HG02588 (cell line): Measurements from ENCODE around the gene AGBL4.
"Not testable (repeated sequence)": the region's sequence is repeated elsewhere in the genome, so short reads cannot be mapped to it uniquely, and the experiment has no call there.

Source experiments
- ATAC-seq: cut with Tn5 transposase; IDR thresholded peaks from one replicate; pipeline ENCODE4 v1.9.1; 2021; ENCODE audit warnings: mild to moderate bottlenecking, moderate library complexity; ENCODE audit not compliant: unreplicated experiment

The AGBL4 gene

DNA sequence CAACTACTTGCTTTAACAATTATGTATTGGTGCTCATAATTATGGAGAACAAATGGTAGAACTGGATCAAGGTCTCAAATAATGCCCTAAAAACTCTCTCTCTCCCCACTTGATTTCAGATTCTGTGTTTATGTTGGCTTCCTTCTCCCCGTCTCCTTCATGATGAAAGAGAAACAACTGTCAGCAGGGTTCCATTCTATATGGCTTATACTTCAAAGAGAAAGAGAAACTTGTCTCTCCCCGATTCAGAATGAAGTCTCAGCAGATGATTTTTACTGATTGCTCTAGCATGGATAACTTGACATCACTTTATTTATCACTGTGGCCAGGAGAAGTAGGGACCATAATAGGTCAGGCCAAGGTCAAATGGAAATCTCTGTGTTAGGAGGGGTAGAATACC is 575.6 kb downstream of the AGBL4 start:
- ATAC-seq: no peak

DNA sequence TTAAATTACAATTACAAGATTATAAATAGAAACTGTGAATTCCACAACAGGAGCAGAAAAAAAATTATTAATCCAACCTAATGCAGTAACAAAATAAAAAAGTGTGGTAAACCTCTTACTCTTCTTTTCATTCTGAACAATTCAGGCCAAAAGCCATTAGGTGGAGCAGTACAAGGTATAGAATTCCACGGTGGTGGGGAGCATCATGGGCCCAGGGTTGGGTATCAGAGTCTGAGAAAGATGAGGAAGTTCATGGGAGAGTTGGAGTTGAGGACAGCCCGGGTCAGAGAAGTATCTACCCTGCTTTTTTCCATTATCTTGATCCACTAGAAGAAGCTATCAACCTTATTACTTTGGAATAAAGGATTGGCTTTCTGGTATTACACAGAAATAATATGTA is 586.9 kb downstream of the AGBL4 start:
- ATAC-seq: no peak

DNA sequence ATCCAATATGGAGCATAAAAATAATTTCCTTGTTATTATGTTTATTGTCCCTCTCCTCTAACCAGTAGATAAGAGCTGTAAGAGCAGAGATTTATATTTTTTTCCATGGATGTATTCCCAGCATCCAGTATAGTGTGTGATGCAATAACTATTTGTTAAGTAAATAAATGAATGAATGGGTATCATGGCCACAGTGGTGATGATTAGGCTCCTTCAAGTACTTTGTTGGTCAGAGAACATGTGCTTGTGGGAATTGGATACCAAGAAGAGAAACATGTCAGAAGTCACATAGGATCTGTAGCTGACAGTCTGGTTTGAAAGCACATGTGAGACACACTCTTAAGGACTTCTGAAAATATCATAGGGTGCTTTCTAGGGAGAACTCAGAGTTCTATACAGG is 588.5 kb downstream of the AGBL4 start:
- no peak for ATAC-seq

DNA sequence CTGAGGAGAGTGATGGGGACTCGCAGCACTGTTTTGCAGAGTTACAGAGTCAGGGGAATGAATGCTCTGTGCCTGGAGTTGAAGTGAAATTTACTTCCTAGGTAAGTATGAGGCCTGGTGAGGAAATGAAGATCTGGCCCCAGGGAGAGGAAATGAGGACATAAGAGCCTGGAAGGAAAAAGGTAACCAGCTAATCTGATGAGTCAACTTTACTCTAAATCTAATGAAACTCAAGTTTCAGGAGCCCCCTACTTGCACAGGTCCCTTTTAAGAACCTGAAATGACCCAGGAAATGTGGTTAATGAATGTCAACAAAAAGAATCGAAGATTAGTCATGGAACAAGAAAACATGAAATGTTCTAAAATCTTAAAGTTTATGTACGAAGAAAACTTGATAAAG is 599.0 kb downstream of the AGBL4 start:
- no peak for ATAC-seq

DNA sequence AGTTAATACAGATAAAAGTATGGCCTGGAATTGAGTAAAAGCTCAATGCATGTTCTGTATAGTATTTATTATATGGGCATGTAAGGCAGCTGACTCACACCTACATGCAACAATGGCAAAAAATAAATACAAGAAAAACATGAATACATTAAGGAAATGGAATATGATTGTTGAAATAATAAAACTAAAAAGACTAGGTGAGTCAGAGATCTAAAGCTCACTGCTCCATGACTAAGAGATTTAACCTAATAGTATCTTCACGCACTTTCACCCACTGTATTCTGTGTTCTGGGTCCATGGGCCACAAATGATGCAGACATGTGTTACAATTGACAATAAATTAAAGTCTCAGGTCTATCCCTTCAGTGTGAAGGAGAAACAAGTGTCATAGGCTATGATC is 607.0 kb downstream of the AGBL4 start:
- no peak for ATAC-seq

DNA sequence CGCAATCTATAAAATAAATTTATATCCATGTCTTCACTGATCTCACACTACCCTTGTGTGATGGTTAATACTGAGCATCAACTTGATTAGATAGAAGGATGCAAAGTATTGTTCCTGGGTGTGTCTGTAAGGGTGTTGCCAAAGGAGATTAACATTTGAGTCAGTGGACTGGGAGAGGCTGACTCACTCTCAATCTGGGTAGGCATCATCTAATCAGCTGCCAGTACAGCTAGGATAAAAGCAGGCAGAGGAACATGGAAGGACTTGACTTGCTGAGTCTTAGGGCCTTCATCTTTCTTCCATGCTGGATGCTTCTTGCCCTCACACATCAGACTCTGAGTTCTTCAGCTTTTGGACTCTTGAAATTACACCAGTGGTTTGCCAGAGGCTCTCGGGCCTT is 615.4 kb downstream of the AGBL4 start:
- ATAC-seq: no peak

DNA sequence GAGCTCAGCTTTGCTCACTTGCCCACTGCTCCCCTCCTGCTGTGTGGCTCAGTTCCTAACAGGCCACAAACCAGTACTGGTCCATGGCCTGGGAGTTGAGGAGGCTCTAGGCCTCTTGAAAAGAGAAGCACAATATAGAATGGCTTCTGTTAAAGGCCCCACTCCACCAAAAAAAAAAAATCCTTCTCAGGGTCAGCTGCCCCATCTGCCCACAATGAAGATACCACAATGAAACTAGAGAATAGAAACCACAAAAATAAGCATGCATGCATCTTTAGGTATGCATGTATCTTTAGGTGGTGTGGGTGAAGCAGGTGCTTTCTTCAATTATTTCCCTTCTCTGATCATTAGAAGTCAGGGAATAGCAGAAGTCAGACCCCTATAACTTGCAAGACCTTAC is 626.7 kb downstream of the AGBL4 start:
- ATAC-seq: no peak

DNA sequence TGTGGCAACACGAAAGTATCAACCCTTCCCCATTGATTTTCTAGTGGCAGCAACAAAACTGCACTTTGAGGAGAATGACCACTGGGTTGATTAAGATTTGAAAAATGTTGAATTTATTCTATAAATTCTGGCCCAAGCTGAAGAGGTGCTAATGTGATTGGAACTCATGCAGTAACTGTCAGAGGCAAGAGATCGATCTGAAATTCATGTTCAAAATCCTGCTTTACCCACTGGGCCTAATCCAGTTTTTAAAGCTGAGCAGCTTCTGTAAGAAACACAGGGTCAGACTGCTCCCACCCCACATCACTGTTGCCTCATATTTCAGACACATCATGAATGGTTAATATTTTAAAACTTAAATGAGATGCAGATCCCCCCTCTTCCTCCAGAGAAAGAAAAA is 629.6 kb downstream of the AGBL4 start:
- ATAC-seq: no peak

DNA sequence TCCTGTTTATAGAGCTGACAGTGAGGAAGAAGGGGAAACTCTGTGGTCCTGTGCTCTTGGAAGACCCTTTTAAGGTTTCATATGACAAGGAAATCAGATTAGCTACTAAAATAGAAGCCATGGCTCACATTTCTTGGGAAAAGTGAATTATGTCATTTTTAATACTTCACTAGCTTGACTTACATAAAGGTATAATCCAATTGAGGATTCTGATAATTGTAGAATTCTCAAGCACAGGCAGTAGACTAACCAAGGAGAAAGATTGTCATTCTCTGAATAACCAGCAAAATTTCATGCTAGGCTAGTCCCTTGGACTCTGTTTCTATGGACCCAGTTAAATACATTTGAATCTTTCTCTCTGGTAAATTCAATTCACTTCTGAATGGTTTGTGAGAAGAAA is 634.1 kb downstream of the AGBL4 start:
- no peak for ATAC-seq

DNA sequence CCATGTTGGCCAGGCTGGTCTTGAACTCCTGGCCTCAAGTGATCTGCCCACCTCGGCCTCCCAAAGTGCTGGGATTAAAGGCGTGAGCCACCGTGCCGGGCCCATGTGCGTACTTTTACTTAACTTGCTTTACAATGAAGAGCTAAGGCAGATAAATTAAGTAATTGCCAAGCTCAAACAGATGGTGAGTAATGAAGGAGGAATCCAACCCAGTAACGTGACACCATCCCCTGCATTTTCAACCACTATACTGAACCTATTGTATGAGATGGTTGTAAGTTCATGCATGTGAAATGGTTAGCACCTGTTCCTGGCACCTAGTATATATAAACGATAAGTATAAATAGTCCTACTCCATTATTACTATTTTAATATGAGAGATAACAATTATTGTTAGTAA is 659.1 kb downstream of the AGBL4 start:
- ATAC-seq: no peak

DNA sequence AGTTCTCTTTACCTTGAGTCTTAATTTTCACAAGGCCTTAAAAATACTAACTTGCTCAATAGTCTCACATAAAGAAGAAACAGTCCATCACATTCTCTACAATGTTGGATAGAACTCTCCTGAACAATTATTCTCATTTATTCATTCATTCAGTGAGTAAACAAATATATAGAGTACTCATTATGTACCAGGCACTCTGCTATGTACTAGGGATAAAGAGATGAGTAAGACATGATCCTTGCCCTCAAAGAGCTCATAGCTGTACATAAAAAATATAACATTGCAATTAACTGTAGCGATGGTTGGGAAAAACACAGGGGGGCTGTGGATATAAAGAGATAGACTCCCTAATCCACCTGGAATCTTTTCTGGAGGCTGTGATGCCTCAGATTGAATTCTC is 660.1 kb downstream of the AGBL4 start:
- ATAC-seq: no peak

DNA sequence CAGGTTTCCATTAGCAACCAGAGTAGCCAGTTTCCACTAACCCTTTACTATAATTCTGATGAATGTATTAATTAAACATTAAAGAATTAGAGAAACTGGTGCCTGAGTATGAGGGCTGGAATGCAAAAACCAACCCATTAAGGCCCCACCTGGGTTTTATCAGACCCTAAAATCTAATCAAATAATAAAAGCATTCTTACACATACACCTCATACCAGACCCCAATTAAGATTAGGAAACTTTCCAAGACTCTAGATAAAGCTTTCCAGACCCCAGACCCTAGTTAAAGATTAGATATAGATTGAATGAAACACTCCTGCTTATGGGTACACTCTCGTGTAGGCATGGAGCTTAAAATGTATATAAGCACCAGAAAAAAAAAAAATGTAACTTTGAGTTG is 665.7 kb downstream of the AGBL4 start:
- ATAC-seq: no peak

DNA sequence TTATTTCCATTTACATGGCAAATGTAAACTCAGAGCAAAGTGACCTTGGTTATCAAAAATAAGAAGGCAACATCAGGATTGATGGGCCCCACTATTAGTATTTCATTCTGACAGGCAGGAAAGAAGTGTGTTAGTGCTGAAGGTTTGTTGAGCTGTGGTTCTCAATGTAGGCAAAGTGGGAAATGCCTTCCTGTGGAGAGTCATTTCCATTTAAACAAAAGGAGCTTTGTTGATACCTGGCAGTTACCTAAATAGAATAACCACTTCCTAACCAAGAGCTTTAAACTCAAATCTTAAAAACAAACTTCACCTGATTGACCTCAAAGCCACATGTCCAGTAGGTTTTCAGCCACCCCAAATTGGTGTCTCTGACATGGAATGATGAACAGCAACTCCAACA is 667.2 kb downstream of the AGBL4 start:
- ATAC-seq: no peak

DNA sequence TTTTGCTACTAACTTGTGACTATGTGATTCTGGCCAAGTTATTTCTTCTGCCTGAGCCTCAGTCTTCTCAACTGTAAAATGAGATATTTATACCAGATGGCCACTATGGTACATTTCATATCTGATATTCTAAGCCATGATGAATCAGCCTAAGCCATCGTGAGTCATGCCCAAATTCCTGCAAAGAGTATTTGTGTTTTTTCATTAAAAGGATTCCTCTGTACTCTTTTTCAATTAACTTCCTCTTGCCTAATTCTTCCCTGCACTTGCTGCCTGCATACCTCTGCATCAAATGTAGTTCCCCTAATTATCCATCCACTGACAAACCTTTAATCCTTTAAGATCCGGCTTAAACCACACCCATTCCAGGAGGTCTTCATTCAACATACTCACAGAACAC is 672.0 kb downstream of the AGBL4 start:
- no peak for ATAC-seq

DNA sequence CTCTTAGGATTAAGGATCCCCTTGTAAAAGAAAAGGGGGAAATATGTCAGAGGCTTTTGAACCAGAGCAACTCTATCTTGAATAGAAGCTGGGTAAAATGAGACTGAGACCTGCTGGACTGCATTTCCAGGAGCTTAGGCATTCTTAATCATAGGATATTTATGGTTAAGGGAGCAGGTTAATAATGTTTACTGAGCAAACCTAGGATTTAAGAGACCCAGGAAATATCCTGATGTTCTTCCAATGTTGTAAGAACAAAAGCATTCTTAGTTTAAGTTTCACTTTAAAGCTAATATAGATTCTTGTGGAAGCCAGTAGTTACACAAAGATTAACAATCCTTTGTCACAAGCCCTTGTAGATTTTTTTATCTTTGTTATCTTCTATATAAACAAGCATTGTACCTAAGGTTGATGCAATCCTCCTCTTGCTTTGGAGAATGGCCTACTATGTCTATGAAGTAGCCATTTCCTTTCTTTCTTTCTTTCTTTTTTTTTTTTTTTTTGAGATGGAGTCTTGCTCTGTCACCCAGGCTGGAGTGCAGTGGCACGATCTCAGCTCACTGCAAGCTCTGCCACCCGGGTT is 676.9 kb downstream of the AGBL4 start:
- no peak for ATAC-seq

DNA sequence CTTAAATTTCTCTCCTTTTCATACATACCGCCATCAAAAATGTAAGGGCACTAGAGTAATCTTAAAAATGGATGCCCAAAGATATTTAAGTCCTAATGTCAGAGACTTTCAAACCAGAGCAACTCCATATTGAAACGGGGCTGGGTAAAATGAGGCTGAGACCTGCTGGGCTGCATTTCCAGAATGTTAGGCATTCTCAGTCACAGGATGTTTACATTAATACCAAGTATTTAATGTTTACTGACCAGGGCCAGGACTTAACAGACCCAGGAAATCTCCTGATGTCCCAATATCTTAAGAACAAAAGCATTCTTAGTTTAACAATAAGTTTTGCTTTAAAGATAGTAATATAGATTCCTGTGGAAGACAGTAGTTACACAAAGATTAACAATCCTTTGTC is 683.2 kb downstream of the AGBL4 start:
- no peak for ATAC-seq

DNA sequence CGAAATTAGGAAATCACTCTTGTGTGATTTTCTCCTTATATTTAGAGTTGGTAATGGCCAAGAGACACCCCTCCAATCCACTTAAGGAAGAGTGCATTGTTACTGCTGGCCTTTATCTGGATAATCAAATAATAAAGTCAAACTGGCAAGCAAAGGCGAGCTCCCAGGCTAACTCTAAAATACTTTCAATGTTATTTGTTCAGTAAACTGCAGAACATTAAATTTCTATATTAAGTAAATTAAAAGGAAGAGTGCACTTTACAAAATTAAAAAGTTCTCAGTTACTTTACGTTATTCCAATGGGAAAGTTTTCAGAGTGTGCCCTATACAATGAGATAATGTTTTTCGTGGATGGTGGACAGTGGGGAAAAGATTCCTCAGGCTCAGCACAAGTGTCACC is 684.7 kb downstream of the AGBL4 start:
- no peak for ATAC-seq

DNA sequence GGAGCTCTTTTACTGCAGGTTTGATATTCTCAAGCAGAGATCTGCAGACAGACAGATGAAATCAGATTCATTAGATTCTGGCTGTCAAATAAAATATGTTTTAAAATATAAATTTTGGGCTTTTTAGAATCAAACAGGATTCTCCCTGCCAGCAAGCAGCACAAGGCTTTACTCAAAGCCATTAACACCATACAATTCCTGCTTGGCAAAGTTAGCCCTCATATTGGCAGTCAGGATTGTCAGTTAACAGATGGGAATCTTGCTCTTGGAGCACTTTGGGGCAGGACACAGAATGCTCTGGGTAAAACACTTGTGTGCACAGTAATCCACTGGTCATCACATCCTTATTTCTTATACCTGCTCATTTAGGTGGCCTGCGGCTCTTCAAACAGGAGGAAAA is 686.5 kb downstream of the AGBL4 start:
- ATAC-seq: no peak

DNA sequence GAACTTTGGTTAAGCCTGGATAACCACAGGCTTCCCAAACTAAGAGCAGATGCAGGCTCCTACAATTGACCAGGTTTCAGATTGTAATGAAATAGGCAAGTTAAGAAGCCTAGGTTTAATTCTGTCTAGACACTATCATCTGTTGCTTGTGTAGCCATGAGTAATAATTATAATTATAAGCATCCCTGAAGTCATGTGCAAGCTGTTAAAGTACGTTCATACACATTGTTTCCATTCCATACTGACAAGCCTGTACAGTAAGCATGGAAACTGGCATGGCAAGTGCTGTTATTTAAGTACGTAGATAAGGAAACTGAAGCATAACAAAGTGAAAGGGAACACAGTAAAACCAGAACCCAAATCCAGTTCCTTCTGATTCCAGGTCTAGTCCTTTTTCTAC is 689.8 kb downstream of the AGBL4 start:
- no peak for ATAC-seq

DNA sequence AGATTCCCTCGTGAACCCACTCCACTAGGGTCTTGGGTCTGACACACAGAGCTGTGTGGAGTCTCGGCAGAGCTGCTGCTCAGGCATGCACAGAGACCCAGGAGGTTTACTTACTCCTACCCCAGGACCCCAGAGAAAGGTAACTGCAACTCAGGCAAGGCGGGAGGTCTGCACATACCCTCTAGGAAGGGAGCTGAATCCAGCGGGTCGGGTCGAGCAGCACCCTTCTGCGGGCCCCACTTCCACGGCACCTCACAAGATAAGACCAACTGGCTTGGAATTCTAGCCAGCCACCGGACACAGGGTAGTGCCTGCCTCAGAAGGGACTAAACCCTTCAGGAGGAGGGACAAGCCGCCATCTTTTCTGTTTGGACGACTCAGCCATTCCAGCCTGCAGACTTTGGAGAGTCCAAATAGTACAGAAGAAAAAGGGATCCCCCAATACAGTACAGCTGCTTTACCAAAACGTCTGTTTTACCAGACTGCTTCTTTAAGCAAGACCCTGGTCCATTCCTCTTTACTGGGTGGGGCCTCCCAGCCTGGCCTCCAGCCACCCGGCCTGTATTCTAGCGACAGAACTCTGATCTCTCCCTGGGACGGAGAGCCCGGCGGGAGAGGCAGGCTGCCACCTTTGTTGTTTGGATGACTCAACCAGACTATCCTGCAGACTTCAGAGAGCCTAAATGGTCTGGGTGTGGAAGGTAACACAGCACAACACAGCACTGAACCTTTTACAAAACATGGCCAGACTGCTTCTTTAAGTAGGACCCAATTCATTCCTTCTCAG is 692.5 kb downstream of the AGBL4 start:
- no peak for ATAC-seq

DNA sequence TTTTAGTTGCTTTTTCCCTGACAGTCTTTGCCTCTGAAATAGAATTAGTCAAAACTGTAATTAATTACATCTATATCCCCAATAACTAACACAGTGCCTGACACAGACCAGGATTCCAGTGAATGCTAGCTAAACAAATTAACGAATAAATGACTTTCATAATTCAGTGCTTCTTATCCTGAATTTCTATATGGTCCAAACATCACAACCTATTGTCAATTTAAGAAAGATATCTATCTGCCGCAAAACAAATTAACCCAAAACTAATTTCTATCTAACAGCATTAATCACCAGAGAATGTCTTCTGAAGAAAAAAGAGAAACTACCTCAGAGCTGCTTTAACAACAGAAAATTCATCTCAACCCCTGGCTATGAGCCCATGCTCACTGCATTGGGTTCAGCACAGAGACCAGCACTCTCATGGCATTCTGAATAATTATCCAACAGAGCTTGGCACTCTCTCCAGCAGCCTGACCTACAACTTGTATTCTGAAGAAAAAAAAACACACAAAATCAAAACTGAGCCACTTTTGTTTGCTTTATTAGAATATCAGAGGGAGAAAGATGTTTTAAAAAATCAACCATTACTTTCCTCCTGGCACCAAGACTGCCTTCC is 699.7 kb downstream of the AGBL4 start:
- no peak for ATAC-seq

DNA sequence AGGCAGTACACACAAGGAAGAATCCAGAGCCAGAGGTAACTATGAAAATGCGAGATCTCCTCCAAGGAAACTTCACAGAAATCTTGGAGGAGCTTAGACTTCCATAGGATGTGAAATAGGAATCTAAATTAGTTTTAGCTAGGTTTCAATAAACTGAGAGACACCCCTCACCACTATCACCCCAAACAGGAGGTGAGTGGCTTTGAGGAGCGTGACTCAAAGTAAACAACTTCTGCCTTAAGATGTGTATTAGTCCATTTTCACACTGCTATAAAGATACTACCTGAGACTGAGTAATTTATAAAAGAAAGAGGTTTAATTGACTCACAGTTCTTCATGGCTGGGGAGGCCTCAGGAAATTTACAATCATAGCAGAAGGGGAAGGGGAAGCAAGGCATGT is 703.3 kb downstream of the AGBL4 start:
- ATAC-seq: not testable (repeated sequence)
